ENCODE data around the gene ARSA.

GRCh38 chr22:50608996-50609395, 19.0 kb downstream of the ARSA start:
- TF ChIP-seq CTCF (IDR thresholded peaks at IDR 0.05): no peak
- no peak for TF ChIP-seq POLR2A (IDR thresholded peaks at IDR 0.05)
